ENCODE measurements around the gene TMEM8B. TPM values are rescaled to one million over a fixed set of nuclear protein-coding genes. Genes with fewer than 3 reads are reported as not detected.
A peak's percentile ranks its signal among the peaks of the same experiment; 100 is the strongest.

Gene TMEM8B
- polyA plus RNA-seq, 1 of the 3 experiments (the other 2 are of a cell fraction) = 5.8 TPM

- TF ChIP-seq CTCF (IDR thresholded peaks at IDR 0.05) = no peak
- TF ChIP-seq RAD21 (IDR thresholded peaks at IDR 0.05; ENCODE audit: low read length) = no peak
- TF ChIP-seq ELF1 (IDR thresholded peaks at IDR 0.05) = no peak
- TF ChIP-seq MXI1 (IDR thresholded peaks at IDR 0.05; ENCODE audit: low read depth, low read length) = 0 out of 2 replicates have a peak, but pooled peaks have one; percentile 62
- TF ChIP-seq GATA2 (CRISPR knock-in tag; IDR thresholded peaks at IDR 0.05) = no peak
- peak; percentile 89 for TF ChIP-seq YY1 (IDR thresholded peaks at IDR 0.05; ENCODE audit: low read depth)
- TF ChIP-seq RXRA (IDR thresholded peaks at IDR 0.05; ENCODE audit: borderline replicate concordance, low read depth) = no peak
- no peak for TF ChIP-seq REST (IDR thresholded peaks at IDR 0.05; ENCODE audit: low read depth, low read length)
- no peak for TF ChIP-seq FOXJ3 (CRISPR knock-in tag; IDR thresholded peaks at IDR 0.05)
- TF ChIP-seq NRF1 (IDR thresholded peaks at IDR 0.05; ENCODE audit: low read depth, low read length) = peak; percentile 41; the same call in 1 of the 2 replicates
- TF ChIP-seq POLR2AphosphoS5 (IDR thresholded peaks at IDR 0.05; ENCODE audit: low read depth, low read length) = peak; percentile 88
- no peak; the same call in none of the 2 replicates for TF ChIP-seq MAX (IDR thresholded peaks at IDR 0.05; ENCODE audit: low read depth)
- TF ChIP-seq RFX5 (IDR thresholded peaks at IDR 0.05; ENCODE audit: low read length) = peak; percentile 86
Measured at GRCh38 chr9:35814841-35815543, 14.0 kb upstream of the TMEM8B start, which contains the start of gene HINT2 (continued).

- Histone ChIP-seq H3K9me2 (no peaks in the 10 kb centered on the region), H3K9ac (no peak overlapping the region)
- CTCF ChIA-PET = interaction anchor here (5.2 kb wide), 1 partner anchor 9 kb away, joined by 30 read pairs; no protein-coding TSS in a partner anchor
Measured at GRCh38 chr9:35816708-35817107, 12.3 kb upstream of the TMEM8B start.

More at GRCh38 chr9:35816708-35817107, 12.3 kb upstream of the TMEM8B start:
- no peaks in the 10 kb centered on the region for H3K36me3 ChIP-seq (replicated peaks in 1 of 2; ENCODE audit: control insufficient read depth in 1 of 2, insufficient read depth in 2 of 2, low read length in 1 of 2)
- H3F3A ChIP-seq (replicated peaks; ENCODE audit: insufficient read depth) = peaks cover 24% of the 10 kb centered on the region
- POLR2A ChIA-PET = no interaction called here
- peak; percentile 39 for DNase-seq
- 71% methylated on average over 1 of the region's 1 CpG for WGBS (ENCODE audit: low lambda C conversion rate)
- no peak overlapping the region for H3K4me2 ChIP-seq
- peaks cover 7 to 26% of the 10 kb centered on the region in 2 experiments; a peak in 3 of 4 replicates for H3K4me1 ChIP-seq (ENCODE audit: control insufficient read depth in 1 of 2, insufficient read depth in 2 of 2, low read depth in 1 of 2, low read length in 1 of 2)
- H3K27ac ChIP-seq (ENCODE audit: low read depth in 2 of 2, low read length in 1 of 2) = no peak overlapping the region
- no peak overlapping the region for H3K4me3 ChIP-seq (ENCODE audit: low read depth in 2 of 2, low read length in 1 of 2)
- H2AFZ ChIP-seq (ENCODE audit: low read depth) = no peak overlapping the region
- peaks cover 8% of the 10 kb centered on the region; the same call in 1 of the 2 replicates for H3K79me2 ChIP-seq (ENCODE audit: insufficient read depth)
- no peaks in the 10 kb centered on the region for H3K9me3 ChIP-seq
- H3K27me3 ChIP-seq (ENCODE audit: insufficient read depth) = no peaks in the 10 kb centered on the region
- no peaks in the 10 kb centered on the region for H4K20me1 ChIP-seq (ENCODE audit: insufficient read depth)
- no peak for TF ChIP-seq SIN3A (IDR thresholded peaks at IDR 0.05; ENCODE audit: borderline replicate concordance, low read depth, low read length)
- TF ChIP-seq NFIC (IDR thresholded peaks at IDR 0.05; ENCODE audit: borderline replicate concordance) = no peak

All from SK-N-SH (cell line).